DOHH2 (cell line): ENCODE measurements around the gene EXOSC9.

Experiments used
- EZH2phosphoT487 ChIP-seq: fragments of 200-600 bp; sonication (generic); IDR thresholded peaks from 2 replicates; pipeline ENCODE4 v1.6.1; 2017; ENCODE audit warnings: borderline replicate concordance, mild to moderate bottlenecking, antibody characterized with exemption, low read length, moderate library complexity, mixed read lengths
- TF ChIP-seq, protein P1 (sequence below): fragments of 200-600 bp; sonication (generic); IDR thresholded peaks from one replicate; pipeline ENCODE4 v1.5.1; 2014; ENCODE audit warnings: antibody characterized with exemption, mild to moderate bottlenecking, low read depth, low read length; ENCODE audit not compliant: poor library complexity, severe bottlenecking

DNA sequence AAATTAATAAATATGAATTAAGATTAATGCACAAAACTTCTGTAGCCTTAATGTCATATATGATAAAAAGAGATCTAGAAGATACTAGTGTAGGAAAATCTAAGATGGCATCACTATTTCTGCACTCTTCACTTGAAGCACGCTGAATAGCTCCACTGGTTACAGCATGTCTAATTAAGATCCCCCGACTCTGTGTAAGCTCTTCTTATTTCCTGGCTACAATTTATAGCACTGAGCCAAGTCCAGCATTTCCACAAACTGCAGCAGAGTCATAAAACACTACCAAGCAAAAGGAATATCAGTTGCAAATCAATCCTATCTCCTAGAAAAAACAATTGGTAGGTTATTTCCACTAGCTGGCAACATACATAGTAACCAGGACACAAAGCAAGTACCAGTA, 23.8 kb downstream of the EXOSC9 start:
- TF ChIP-seq EZH2phosphoT487: no peak
- TF ChIP-seq, protein P1, sequence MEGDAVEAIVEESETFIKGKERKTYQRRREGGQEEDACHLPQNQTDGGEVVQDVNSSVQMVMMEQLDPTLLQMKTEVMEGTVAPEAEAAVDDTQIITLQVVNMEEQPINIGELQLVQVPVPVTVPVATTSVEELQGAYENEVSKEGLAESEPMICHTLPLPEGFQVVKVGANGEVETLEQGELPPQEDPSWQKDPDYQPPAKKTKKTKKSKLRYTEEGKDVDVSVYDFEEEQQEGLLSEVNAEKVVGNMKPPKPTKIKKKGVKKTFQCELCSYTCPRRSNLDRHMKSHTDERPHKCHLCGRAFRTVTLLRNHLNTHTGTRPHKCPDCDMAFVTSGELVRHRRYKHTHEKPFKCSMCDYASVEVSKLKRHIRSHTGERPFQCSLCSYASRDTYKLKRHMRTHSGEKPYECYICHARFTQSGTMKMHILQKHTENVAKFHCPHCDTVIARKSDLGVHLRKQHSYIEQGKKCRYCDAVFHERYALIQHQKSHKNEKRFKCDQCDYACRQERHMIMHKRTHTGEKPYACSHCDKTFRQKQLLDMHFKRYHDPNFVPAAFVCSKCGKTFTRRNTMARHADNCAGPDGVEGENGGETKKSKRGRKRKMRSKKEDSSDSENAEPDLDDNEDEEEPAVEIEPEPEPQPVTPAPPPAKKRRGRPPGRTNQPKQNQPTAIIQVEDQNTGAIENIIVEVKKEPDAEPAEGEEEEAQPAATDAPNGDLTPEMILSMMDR: no peak
